NCI-H69 (cell line): ENCODE measurements around the gene MFN2.

Source experiments
- DNase-seq: peaks from one replicate; lab custom pipeline; 2025; lab: John Stamatoyannopoulos, UW

MFN2 gene

GRCh38 chr1:11960276-11960675, 20.0 kb upstream of the MFN2 start:
- DNase-seq = no peak

- no peak for DNase-seq
These were observed 19.5 kb upstream of the MFN2 start for GRCh38 chr1:11960715-11961114.

- peak; percentile 38 for DNase-seq
These were observed 19.0 kb upstream of the MFN2 start for GRCh38 chr1:11961230-11961629.

- DNase-seq = no peak
These were observed 16.6 kb upstream of the MFN2 start for GRCh38 chr1:11963622-11964021.

GRCh38 chr1:11964656-11965055, 15.6 kb upstream of the MFN2 start:
- DNase-seq = no peak

- peak; percentile 72 for DNase-seq
These were observed 13.2 kb upstream of the MFN2 start for GRCh38 chr1:11967028-11967547.

GRCh38 chr1:11970441-11971185, 9.6 kb upstream of the MFN2 start:
- DNase-seq = no peak

- no peak for DNase-seq
These were observed 2.6 kb upstream of the MFN2 start for GRCh38 chr1:11977625-11978024.

GRCh38 chr1:11978301-11978700, 1.9 kb upstream of the MFN2 start:
- no peak for DNase-seq

GRCh38 chr1:11979028-11979850, 1.0 kb upstream of the MFN2 start:
- no peak for DNase-seq

- DNase-seq = no peak
These were observed 380 bp downstream of the MFN2 start for GRCh38 chr1:11980676-11980972.

- no peak for DNase-seq
These were observed 1.2 kb downstream of the MFN2 start for GRCh38 chr1:11981378-11982009.

GRCh38 chr1:11982010-11982392, 1.8 kb downstream of the MFN2 start:
- peak; percentile 7 for DNase-seq

- no peak for DNase-seq
These were observed 3.9 kb downstream of the MFN2 start for GRCh38 chr1:11984121-11984520.

- DNase-seq = no peak
These were observed 4.3 kb downstream of the MFN2 start for GRCh38 chr1:11984576-11984975.

GRCh38 chr1:11985171-11985570, 4.9 kb downstream of the MFN2 start:
- no peak for DNase-seq

GRCh38 chr1:11985851-11986250, 5.6 kb downstream of the MFN2 start:
- no peak for DNase-seq

- no peak for DNase-seq
These were observed 9.4 kb downstream of the MFN2 start for GRCh38 chr1:11989669-11990068.

- DNase-seq = no peak
These were observed 10.2 kb downstream of the MFN2 start for GRCh38 chr1:11990303-11991032.

GRCh38 chr1:11991969-11992676, 11.9 kb downstream of the MFN2 start:
- DNase-seq = no peak

- no peak for DNase-seq
These were observed 17.0 kb downstream of the MFN2 start for GRCh38 chr1:11997081-11997850.
